Gastroesophageal sphincter (tissue), 3 donors: ENCODE measurements around the gene PTPN4.

ENCODE experiments used
- CTCF ChIP-seq, 4 experiments: fragments of 200-600 bp in 2 of 4; fragments of 450-650 bp in 2 of 4; sonication (generic) in 1 of 4; IDR thresholded peaks; one replicate each; pipeline ENCODE4 v1.5.1; 2017 to 2019; ENCODE audit warnings: antibody characterized with exemption in 4 of 4, mild to moderate bottlenecking in 2 of 4, moderate library complexity in 2 of 4
- POLR2A ChIP-seq, 2 donors: fragments of 450-650 bp; IDR thresholded peaks; one replicate each; pipeline ENCODE4 v1.6.1; 2017; ENCODE audit warnings: antibody characterized with exemption in 2 of 2, mild to moderate bottlenecking in 2 of 2, moderate library complexity in 1 of 2

- TF ChIP-seq CTCF (IDR thresholded peaks at IDR 0.05) = no peak
- TF ChIP-seq POLR2A (IDR thresholded peaks at IDR 0.05) = no peak
These were observed 14.2 kb upstream of the PTPN4 start for GRCh38 chr2:119745566-119745965.
